Measurements from ENCODE around the gene TRPC4. TPM values are rescaled to one million over a fixed set of nuclear protein-coding genes. Genes with fewer than 3 reads are reported as not detected.

The TRPC4 gene
- total RNA-seq, 1 experiment from 2014 or later: 8.0 TPM

DNA sequence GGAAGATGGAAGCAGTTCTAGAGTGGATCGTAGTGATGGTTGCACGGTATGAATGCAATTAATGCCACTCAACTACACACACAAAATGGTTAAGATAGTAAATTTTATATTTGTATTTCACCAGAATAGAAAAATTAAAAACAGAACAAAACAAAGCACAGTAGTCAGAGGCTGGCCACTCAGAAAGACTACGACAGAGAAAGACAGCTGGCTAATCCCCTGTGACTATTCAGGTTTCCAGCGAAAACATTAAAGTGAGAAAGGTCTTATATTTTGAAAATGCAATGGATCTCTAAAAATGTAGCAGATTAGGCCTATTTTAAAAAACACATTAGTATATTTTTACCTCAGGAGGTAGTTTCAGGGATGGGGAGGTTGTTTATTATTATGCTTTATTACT, 139.7 kb downstream of the TRPC4 start (continued):
- TF ChIP-seq SMAD3 (CRISPR knock-in tag; IDR thresholded peaks at IDR 0.05; ENCODE audit: borderline replicate concordance): no peak
- TF ChIP-seq, protein P1, sequence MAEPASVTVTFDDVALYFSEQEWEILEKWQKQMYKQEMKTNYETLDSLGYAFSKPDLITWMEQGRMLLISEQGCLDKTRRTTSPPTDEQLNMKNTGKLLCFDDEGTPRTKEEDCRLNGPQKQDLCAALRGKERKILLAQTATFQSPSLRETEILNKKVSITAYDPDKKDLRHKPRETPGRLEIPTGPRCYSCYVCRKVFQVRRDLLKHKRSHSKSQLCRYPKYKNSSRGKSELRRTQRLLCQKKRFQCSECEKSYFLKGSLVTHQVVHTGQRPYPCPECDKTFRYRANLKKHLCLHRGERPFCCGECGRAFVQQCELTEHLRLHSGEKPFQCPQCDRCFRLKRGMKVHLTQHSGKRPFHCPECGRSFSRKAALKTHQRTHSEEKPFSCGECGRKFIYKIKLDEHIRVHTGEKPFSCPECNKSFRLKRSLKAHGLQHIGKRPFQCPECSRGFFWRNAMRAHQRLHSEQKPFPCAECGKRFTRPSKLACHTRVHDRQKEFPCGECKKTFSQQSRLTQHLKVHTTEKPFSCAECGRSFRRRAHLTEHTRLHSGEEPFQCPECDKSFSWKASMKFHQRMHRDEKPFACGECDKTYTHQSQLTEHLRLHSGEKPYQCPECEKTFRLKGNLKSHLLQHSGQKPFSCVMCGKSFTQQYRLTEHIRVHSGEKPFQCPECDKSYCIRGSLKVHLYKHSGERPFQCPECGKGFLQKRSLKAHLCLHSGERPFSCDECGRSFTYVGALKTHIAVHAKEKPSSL (CRISPR knock-in tag; conservative IDR thresholded peaks at IDR 0.05): no peak

DNA sequence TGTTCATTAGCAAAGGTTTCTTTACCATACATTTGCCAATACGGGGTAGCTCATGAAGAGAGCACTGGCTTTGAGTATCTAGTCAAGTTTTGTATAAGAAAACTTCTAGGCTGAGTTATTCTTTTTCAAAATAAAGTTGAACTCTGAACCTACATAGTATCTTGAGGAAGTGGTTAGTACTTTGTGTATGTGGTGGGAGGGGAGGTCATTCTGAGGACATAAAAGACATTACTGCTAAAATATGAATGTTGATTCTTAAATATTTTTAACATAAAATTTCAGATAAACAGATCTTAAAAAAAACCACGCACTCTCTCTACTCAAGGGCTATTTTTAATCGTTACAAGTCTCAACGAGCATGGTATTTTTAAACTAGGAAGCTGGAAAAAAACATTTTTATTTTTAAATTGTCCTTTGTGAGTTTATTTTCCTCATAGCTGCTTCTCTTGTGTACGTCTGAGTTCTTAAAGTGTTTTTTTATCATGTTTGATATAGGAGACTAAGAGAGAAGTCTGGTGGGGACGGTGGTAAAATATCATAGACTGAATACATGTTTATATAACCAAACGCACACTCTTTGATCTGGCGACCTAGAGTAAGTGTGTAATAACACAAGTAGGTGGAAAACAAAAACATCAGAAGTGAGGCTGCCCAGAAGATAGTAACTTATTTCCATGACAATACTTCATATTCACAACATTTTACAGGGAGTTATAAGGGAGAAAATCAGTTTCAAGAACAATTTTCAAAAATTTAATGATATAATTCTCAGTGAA, 153.0 kb downstream of the TRPC4 start:
- POLR2A ChIA-PET: no interaction called here
- no peak for ATAC-seq
- Mint-ChIP-seq H3K27me3 (ENCODE audit: low read depth) (no peaks in the 10 kb centered on the region), H3K4me3 (no peak overlapping the region), H3K4me1 (no peaks in the 10 kb centered on the region), H3K27ac (no peak overlapping the region), H3K36me3 (peaks cover 3% of the 10 kb centered on the region; the same call in 1 of the 2 replicates), H3K9me3 (peaks cover 10% of the 10 kb centered on the region)
- DNase-seq (ENCODE audit: low spot score): no peak
- TF ChIP-seq ATF1 (CRISPR knock-in tag; IDR thresholded peaks at IDR 0.05): no peak
- TF ChIP-seq JUN (CRISPR knock-in tag; IDR thresholded peaks at IDR 0.05): no peak
- no peak for TF ChIP-seq CREM (CRISPR knock-in tag; IDR thresholded peaks at IDR 0.05)
- TF ChIP-seq, protein P2, sequence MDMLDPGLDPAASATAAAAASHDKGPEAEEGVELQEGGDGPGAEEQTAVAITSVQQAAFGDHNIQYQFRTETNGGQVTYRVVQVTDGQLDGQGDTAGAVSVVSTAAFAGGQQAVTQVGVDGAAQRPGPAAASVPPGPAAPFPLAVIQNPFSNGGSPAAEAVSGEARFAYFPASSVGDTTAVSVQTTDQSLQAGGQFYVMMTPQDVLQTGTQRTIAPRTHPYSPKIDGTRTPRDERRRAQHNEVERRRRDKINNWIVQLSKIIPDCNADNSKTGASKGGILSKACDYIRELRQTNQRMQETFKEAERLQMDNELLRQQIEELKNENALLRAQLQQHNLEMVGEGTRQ (CRISPR knock-in tag; IDR thresholded peaks at IDR 0.05): no peak
- TF ChIP-seq FOXJ3 (CRISPR knock-in tag; IDR thresholded peaks at IDR 0.05; ENCODE audit: borderline replicate concordance): no peak
- no peak for TF ChIP-seq ZNF138 (CRISPR knock-in tag; conservative IDR thresholded peaks at IDR 0.05)
- TF ChIP-seq, protein P3, sequence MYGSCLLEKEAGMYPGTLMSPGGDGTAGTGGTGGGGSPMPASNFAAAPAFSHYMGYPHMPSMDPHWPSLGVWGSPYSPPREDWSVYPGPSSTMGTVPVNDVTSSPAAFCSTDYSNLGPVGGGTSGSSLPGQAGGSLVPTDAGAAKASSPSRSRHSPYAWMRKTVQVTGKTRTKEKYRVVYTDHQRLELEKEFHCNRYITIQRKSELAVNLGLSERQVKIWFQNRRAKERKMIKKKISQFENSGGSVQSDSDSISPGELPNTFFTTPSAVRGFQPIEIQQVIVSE (CRISPR knock-in tag; IDR thresholded peaks at IDR 0.05; ENCODE audit: borderline replicate concordance): no peak
- TF ChIP-seq, protein P4, sequence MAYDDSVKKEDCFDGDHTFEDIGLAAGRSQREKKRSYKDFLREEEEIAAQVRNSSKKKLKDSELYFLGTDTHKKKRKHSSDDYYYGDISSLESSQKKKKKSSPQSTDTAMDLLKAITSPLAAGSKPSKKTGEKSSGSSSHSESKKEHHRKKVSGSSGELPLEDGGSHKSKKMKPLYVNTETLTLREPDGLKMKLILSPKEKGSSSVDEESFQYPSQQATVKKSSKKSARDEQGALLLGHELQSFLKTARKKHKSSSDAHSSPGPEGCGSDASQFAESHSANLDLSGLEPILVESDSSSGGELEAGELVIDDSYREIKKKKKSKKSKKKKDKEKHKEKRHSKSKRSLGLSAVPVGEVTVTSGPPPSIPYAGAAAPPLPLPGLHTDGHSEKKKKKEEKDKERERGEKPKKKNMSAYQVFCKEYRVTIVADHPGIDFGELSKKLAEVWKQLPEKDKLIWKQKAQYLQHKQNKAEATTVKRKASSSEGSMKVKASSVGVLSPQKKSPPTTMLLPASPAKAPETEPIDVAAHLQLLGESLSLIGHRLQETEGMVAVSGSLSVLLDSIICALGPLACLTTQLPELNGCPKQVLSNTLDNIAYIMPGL (CRISPR knock-in tag; IDR thresholded peaks at IDR 0.05): no peak
- TF ChIP-seq NFE2L1 (CRISPR knock-in tag; IDR thresholded peaks at IDR 0.05): no peak
- no peak for TF ChIP-seq SMAD3 (CRISPR knock-in tag; IDR thresholded peaks at IDR 0.05; ENCODE audit: borderline replicate concordance)
- TF ChIP-seq, protein P5, sequence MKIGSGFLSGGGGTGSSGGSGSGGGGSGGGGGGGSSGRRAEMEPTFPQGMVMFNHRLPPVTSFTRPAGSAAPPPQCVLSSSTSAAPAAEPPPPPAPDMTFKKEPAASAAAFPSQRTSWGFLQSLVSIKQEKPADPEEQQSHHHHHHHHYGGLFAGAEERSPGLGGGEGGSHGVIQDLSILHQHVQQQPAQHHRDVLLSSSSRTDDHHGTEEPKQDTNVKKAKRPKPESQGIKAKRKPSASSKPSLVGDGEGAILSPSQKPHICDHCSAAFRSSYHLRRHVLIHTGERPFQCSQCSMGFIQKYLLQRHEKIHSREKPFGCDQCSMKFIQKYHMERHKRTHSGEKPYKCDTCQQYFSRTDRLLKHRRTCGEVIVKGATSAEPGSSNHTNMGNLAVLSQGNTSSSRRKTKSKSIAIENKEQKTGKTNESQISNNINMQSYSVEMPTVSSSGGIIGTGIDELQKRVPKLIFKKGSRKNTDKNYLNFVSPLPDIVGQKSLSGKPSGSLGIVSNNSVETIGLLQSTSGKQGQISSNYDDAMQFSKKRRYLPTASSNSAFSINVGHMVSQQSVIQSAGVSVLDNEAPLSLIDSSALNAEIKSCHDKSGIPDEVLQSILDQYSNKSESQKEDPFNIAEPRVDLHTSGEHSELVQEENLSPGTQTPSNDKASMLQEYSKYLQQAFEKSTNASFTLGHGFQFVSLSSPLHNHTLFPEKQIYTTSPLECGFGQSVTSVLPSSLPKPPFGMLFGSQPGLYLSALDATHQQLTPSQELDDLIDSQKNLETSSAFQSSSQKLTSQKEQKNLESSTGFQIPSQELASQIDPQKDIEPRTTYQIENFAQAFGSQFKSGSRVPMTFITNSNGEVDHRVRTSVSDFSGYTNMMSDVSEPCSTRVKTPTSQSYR (CRISPR knock-in tag; IDR thresholded peaks at IDR 0.05): no peak
- CTCF ChIA-PET: no interaction called here

DNA sequence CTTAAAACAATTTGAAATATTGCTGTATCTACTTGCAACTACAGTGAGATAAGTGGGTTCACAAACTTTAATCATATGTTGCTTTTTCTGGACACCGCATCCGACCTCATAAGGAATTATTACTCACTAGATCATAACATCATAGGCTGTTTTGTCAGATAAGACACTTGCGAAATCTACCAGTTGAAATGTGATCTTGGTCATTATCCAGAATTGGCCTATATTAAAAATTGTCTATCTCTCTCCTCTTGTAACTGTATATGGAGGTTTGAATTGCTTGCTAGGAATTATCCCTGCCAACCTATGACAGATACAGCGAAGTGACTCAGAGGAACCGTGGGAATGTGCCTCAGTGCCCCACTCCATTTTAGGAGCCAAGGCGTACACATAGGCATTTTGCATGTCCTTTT, 154.0 kb downstream of the TRPC4 start:
- ChIA-PET POLR2A (no interaction called here), CTCF (no interaction called here)
- Mint-ChIP-seq H3K27me3 (ENCODE audit: low read depth) (no peaks in the 10 kb centered on the region), H3K9me3 (peaks cover 10% of the 10 kb centered on the region), H3K36me3 (peaks cover 3% of the 10 kb centered on the region; the same call in 1 of the 2 replicates), H3K4me3 (no peak overlapping the region), H3K27ac (no peak overlapping the region), H3K4me1 (no peaks in the 10 kb centered on the region)
- DNase-seq (ENCODE audit: low spot score) (no peak), ATAC-seq (no peak)
- TF ChIP-seq, protein P6, sequence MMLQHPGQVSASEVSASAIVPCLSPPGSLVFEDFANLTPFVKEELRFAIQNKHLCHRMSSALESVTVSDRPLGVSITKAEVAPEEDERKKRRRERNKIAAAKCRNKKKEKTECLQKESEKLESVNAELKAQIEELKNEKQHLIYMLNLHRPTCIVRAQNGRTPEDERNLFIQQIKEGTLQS (CRISPR knock-in tag; conservative IDR thresholded peaks at IDR 0.05): no peak
- TF ChIP-seq KAT7 (CRISPR knock-in tag; IDR thresholded peaks at IDR 0.05; ENCODE audit: borderline replicate concordance): no peak
- TF ChIP-seq MXD4 (CRISPR knock-in tag; IDR thresholded peaks at IDR 0.05; ENCODE audit: borderline replicate concordance): no peak
- TF ChIP-seq NFE2L1 (CRISPR knock-in tag; IDR thresholded peaks at IDR 0.05): no peak
- TF ChIP-seq FOXJ3 (CRISPR knock-in tag; IDR thresholded peaks at IDR 0.05; ENCODE audit: borderline replicate concordance): no peak
- no peak for TF ChIP-seq OVOL2 (CRISPR knock-in tag; IDR thresholded peaks at IDR 0.05; ENCODE audit: borderline replicate concordance)
- no peak for TF ChIP-seq GTF2I (CRISPR knock-in tag; conservative IDR thresholded peaks at IDR 0.05)
- TF ChIP-seq, protein P7, sequence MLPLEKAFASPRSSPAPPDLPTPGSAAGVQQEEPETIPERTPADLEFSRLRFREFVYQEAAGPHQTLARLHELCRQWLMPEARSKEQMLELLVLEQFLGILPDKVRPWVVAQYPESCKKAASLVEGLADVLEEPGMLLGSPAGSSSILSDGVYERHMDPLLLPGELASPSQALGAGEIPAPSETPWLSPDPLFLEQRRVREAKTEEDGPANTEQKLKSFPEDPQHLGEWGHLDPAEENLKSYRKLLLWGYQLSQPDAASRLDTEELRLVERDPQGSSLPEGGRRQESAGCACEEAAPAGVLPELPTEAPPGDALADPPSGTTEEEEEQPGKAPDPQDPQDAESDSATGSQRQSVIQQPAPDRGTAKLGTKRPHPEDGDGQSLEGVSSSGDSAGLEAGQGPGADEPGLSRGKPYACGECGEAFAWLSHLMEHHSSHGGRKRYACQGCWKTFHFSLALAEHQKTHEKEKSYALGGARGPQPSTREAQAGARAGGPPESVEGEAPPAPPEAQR (CRISPR knock-in tag; IDR thresholded peaks at IDR 0.05): no peak
- no peak for TF ChIP-seq ESRRA (CRISPR knock-in tag; IDR thresholded peaks at IDR 0.05; ENCODE audit: borderline replicate concordance)
- TF ChIP-seq, protein P8, sequence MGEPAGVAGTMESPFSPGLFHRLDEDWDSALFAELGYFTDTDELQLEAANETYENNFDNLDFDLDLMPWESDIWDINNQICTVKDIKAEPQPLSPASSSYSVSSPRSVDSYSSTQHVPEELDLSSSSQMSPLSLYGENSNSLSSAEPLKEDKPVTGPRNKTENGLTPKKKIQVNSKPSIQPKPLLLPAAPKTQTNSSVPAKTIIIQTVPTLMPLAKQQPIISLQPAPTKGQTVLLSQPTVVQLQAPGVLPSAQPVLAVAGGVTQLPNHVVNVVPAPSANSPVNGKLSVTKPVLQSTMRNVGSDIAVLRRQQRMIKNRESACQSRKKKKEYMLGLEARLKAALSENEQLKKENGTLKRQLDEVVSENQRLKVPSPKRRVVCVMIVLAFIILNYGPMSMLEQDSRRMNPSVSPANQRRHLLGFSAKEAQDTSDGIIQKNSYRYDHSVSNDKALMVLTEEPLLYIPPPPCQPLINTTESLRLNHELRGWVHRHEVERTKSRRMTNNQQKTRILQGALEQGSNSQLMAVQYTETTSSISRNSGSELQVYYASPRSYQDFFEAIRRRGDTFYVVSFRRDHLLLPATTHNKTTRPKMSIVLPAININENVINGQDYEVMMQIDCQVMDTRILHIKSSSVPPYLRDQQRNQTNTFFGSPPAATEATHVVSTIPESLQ (CRISPR knock-in tag; IDR thresholded peaks at IDR 0.05): no peak

Measured in WTC11 (cell line).